GM21528 (cell line): ENCODE results near the gene OR4K2.
"Not testable (repeated sequence)": the region's sequence is repeated elsewhere in the genome, so short reads cannot be mapped to it uniquely, and the experiment has no call there.

Experiments used
- ATAC-seq: cut with Tn5 transposase; IDR thresholded peaks from one replicate; pipeline ENCODE4 v1.9.1; 2021; ENCODE audit warnings: mild to moderate bottlenecking, moderate library complexity; ENCODE audit not compliant: unreplicated experiment, low FRiP score

The OR4K2 gene

GRCh38 chr14:19874842-19875241 lies at the start of gene OR4K2:
TSS of gene OR4K2 (plus strand) at chr14:19875142. CDS start at chr14:19876268, 1,126 bp downstream.
- ATAC-seq, result no peak

GRCh38 chr14:19827626-19828244 lies 47.2 kb upstream of the OR4K2 start:
- not testable (repeated sequence) for ATAC-seq

- no peak for ATAC-seq
These were observed 46.6 kb upstream of the OR4K2 start for GRCh38 chr14:19828314-19828713.

- not testable (repeated sequence) for ATAC-seq
These were observed 40.6 kb upstream of the OR4K2 start for GRCh38 chr14:19834203-19834848.

GRCh38 chr14:19838433-19838832 lies 36.5 kb upstream of the OR4K2 start:
- ATAC-seq, result no peak

GRCh38 chr14:19851365-19851764 lies 23.6 kb upstream of the OR4K2 start:
- no peak for ATAC-seq

- ATAC-seq, result not testable (repeated sequence)
These were observed 8.8 kb upstream of the OR4K2 start for GRCh38 chr14:19866061-19866669.

GRCh38 chr14:19873178-19873577 lies 1.8 kb upstream of the OR4K2 start:
- no peak for ATAC-seq

GRCh38 chr14:19878029-19878642 lies 3.2 kb downstream of the OR4K2 start:
- no peak for ATAC-seq

- no peak for ATAC-seq
These were observed 20.3 kb downstream of the OR4K2 start for GRCh38 chr14:19895282-19895681.

- no peak for ATAC-seq
These were observed 26.1 kb downstream of the OR4K2 start for GRCh38 chr14:19900999-19901398.

GRCh38 chr14:19902409-19902808 lies 27.5 kb downstream of the OR4K2 start:
- ATAC-seq, result no peak

- no peak for ATAC-seq
These were observed 31.7 kb downstream of the OR4K2 start for GRCh38 chr14:19906665-19907064.

- ATAC-seq, result no peak
These were observed 36.2 kb downstream of the OR4K2 start for GRCh38 chr14:19911114-19911513.

GRCh38 chr14:19917243-19917642 lies 42.3 kb downstream of the OR4K2 start:
- no peak for ATAC-seq

- no peak for ATAC-seq
These were observed 43.1 kb downstream of the OR4K2 start for GRCh38 chr14:19917955-19918518.

GRCh38 chr14:19918553-19919264 lies 43.8 kb downstream of the OR4K2 start:
- ATAC-seq, result no peak

GRCh38 chr14:19920021-19920657 lies 45.2 kb downstream of the OR4K2 start, which contains the start of gene OR4K5:
TSS of gene OR4K5 (plus strand) at chr14:19920607. CDS start at chr14:19920607, 0 bp downstream.
- ATAC-seq, result no peak

- no peak for ATAC-seq
These were observed 55.7 kb downstream of the OR4K2 start, which contains the start of gene OR4K1 for GRCh38 chr14:19930617-19931016. TSS of gene OR4K1 (plus strand) at chr14:19930917. CDS start at chr14:19935667, 4,750 bp downstream.
